Stimulated activated CD4-positive, alpha-beta T cell treated with anti-CD3 and anti-CD28 coated beads, TNF-alpha, amount 100 ng/mL, for 4 hours (primary cell): ENCODE results near the gene SLC9A7.
"Not testable (repeated sequence)": the region's sequence is repeated elsewhere in the genome, so short reads cannot be mapped to it uniquely, and the experiment has no call there.

Experiments used
- DNase-seq, 3 experiments: peaks; one replicate each; pipeline ENCODE4 v3.0.0-alpha.2; 2020; ENCODE audit warnings: low read depth in 3 of 3

Gene SLC9A7

DNA sequence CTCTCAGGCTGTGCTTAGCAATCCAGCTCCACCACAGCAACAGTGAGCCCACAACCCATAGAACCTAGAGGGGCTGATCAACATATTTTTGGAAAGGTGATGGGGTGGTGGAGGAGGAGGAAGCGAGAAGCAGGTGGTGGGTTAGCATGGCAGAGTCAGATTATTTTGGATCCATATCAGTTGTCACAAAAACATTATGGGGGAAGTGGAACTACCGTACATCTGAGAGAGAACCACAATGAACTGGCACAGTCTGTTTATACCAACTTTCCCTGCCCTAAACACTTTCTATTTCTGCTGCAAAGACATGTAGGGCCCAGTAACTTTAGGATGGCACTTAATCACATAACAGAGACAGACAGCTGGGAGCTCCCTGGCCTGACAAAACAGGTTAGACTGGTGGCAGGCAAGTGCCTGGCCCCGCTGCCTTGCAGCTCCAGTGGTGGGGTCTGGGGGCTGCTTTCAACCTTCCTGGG, 4.3 kb downstream of the SLC9A7 start:
- no peak for DNase-seq

DNA sequence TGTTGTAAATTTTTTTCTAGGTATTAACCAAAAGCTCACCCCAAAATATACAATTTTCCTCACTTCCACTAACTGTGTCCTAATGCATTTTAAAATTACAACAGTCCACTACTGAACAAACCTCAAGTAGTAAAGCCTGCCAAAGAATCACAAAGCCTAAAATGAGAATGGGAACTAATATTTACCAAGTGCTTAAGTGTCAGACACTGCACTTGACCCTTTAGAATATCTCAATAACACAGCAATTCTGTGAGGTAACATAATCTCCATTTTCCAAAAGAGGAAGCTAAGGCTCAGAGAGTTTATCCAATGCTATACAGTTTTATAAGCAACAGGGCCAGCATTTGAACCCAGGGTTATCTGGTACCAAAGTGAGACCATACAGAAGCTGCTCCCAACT, 4.9 kb downstream of the SLC9A7 start:
- DNase-seq: no peak

DNA sequence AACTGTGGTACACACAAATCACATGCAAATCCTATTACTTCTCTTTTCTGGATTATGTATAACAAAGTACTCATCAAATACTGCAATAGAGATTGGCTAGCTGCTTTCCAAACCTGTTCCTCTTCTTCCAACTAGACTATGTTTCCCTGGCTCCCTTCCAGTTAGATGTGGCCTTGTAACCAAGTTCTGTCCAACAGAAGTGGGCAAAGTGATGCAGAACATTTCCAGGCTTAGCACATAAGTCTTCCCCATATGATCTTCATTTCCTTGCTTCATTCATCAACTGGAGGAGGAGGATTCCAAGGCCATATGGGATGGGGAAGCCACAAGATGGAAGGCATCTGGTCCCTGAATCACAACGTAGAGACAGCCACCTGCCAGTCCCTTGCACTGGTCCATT, 8.0 kb downstream of the SLC9A7 start:
- DNase-seq: no peak

DNA sequence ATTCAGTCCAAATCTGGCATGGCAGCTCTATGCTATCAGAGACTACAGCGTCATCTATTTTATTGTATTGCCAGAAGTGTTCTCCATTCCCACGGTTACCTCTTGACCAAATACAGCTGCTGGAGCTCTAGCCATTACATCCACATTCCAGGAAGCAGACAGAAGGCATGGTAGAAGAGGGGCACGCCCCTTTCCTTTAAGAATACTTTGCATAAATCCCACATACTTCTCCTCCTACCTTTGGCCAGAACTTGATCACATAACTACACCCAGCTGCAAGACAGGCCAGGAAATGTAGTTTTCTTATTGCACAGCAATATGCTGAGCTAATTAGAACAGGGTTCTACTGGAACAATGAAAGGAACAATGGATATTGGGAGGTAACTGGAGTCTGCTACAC, 14.9 kb downstream of the SLC9A7 start:
- DNase-seq: no peak

DNA sequence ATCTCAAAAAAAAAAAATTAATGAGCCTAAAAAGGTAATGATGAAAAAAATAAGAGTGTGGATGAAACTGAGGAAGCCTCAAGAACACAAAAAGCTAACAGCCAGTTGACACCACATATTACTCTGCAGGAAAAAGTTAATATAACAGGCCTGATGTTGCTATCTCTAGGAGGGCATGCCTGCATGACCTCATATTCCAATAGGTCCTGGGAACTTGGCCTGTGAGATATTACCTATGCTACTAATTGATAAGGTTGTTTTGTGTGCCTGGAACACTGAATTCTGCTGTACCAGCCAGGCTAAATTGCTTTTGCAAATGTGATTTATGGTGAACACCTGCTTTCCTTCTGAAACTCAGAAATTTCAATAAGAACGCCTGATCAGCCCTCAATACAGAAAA, 15.9 kb downstream of the SLC9A7 start:
- DNase-seq: no peak

DNA sequence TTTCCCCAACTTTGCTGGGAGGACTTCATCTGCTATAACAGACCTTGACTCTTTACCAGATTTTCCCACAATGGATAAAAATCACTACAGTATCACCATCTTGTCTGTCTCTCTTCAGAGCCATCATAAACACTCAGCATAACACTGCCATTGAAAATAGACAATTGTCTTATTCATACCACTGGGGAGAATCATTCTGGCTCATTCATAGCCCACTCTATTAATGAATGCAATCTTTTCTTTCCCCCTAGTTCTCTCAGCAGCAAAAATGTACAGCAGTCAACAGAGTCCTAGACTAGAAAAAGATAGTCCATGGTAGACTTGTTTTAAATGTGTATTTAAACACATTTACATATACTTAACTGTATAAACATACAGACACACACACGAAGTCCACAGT, 19.2 kb downstream of the SLC9A7 start:
- no peak for DNase-seq

DNA sequence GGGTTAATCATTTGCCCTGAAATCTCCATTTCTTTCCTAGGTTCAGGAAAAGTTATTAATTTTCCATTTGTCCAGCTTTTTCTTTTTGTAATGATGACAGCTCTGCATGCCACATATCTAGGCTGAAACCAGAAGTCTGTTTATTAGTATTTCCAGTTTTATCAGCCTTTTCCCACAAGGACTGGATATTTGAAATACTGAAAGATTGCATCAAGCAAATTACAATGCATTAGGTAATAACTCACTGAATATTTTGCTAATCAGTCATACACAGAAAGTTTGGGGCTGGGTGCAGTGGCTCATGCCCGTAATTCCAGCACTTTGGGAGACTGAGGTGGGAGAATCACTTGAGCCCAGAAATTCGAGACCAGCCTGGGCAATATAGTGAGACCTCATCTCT, 21.5 kb downstream of the SLC9A7 start:
- DNase-seq: no peak

DNA sequence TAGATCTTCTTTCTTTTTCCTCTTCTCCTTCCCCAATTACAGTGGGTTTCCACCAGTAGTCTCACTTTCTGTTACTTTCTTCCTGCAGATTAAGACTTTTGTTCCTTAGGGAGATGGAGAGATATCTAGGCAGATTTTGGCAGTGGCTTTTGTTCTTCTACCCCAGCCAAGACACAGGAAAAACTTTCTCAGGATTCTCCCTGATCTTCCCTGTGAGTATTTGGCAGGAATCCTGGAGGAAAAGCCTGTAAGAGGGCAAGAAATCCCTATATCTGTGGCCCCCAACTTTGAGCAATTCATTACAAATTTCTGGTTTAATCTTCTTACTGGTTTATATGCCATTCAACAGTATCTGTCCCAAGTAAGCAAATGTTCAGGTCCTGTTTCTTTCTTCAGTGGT, 21.9 kb downstream of the SLC9A7 start:
- DNase-seq: no peak

DNA sequence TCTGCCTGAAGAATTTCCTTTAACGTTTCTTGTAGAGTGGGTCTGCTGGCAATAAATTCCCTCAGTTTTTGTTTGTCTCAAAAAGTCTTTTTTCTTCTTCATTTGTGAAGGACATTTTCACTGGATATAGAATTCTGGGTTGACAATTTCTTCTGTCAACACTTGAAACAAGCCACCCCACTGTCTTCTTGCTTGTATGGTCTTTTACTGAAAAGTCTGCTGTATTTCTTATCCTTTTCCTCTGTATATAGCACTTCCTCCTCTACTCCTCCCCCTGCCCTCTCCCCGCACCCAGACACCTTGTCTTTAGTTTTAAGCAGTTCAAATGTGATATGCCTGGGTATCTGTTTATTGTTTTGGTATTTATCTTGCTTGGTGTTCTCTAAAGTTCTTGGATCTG, 23.3 kb downstream of the SLC9A7 start:
- DNase-seq: no peak

DNA sequence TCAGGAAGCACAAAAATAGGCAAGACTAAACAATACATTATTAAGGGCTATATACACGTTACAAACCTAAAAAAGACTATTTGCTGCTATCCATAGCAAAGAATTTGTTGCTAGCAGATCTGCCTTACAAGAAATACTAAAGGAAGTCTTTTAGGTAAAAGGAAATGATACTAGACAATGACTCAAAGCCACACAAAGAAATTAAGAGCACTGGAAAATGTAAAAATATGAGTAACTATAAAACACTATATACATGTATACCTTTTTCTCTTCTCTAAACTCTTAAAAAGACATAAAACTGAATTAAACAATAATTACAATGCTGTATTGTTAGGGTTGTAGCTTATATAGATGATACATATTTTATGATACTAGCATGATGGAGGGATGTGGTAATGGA, 25.7 kb downstream of the SLC9A7 start:
- DNase-seq: no peak

DNA sequence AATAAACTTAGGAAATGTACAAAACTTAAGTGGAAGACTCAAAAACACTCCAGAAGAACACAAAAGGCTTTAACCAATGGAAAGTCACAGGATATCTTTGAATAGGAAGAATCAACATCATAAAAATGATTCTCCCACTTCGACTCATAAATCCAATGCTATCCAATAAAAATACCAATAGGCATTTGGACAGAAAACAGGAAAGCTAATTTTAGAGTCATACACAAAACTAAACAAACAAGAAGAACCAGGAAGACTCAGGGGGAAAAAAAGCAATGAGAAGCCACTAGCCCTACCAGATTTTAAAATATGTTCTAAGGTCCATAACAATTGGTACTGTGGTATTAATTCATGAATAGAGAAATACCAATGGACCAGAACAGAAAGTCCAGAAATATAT, 28.2 kb downstream of the SLC9A7 start:
- DNase-seq: no peak

DNA sequence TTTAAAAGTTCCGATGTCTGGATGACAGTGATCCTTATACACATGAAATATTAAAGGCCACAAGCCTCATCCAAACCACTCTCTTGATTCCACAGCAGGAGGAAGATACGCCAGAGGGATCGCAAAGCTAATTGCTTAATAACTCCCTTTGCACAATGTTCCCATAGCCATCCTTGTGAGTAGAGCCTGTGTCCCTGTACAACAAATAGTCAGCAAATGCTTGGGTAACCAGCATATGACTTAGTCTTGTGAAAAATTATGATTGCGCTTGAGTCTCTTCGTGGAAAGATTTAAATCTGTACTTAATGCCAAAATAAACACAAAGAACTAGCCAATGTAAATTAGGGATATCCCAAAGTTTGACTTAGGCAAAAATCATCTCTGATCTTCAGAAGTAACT, 31.5 kb downstream of the SLC9A7 start:
- DNase-seq: no peak

DNA sequence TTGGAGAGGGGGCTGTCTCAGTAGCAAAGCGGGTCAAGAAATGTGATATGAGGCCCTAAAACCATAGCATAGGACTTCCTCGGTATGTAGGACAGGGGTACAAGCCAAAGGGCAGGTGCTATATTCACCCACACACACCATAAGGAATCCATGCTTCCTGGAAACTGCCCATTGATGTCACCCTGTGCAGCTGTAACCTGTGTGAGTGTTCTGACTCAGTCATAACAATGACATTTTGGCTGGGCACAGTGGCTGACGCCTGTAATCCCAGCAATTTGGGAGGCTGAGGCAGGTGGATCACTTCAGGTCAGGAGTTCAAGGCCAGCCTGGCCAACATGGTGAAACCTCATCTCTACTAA, 35.4 kb downstream of the SLC9A7 start:
- not testable (repeated sequence) for DNase-seq

DNA sequence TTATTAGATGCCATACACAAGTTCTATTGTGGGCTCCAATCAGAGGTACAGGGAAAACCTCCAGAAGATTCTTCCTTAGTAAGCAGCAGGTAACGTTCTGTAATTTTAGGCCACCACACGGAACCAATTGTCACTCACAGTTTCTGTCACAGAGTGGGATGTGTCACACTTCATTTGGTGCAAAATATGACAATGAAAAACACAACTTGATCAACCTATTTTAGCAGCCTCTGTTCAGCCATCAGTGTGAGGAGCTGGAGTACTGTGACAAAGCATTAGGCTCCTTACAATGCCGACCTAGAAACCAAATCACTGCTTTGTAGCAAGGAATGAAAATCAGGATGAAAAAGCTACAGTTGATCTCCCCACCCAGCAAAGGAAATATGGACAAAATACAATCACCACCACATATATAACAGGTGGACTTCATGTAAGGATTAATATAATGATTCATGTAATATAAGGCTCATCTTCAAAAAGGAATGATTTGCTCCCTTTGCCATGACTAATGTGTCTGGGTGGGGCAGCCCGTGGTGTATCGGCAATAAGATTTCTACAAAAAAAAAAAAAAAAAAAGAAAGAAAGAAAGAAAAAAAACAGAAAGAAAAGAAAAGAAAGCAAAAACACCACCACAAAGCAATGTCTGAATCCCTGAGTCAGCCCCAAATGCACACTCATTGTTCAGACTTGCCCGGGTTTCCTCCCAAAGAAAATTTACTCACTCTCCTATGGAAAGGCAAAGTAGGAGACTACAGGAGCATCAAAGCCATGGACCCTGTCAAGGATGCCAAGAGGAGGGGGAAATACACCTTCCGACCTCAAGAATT, 36.0 kb downstream of the SLC9A7 start:
- no peak for DNase-seq

DNA sequence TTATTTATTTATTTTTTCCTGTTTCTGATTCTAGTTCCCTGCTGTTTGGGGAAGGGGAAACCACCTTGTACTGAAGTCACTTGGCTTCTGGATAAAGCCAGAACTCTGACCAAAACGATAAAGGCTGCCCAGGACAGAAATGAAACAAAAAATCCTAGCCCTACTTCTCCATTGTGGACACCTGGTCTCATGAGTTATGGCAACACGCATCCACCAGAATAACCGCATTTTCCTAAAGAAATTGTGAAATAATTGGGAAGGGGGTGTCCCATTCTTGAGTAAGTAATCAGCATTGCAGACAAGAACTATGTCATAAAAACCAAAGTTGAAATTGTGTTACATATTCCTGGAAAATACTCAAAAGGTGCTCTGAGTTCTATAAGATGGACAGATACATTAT, 42.1 kb downstream of the SLC9A7 start:
- no peak for DNase-seq

DNA sequence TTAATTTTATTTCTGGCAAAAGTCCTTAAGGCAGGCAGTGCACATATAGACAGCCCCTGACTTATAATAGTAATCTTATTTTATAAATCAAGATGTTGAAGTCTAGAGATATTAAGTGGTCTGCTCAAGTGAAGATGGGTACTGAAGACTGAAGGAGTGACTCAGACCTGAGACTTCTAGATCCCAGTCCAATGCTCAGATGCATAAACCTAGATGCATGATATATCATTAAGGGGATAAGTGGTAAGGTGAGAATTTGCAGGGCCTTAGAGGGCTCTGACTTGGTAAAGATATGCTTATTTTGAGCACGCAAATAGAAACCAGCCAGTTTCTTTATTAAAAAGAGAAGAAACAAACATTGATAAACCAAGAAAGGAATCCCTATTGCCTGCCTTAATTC, 42.9 kb downstream of the SLC9A7 start:
- DNase-seq: no peak

DNA sequence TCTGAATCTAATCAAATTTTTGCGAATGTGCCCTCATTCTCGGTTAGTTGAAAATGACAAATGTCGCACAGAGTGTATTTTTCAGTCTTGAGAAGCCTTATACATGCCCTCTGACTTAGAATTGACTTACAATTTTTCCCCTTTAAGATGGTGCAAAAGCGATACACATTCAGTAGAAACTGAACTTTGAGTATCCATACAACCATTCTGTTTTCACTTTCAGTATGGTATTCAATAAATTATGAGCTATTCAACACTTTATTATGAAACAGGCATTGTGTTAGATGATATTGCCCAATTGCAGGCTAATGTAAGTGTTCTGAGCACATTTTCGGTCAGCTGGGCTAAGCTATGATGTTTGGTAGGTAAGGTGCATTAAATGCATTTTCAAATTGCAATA, 43.4 kb downstream of the SLC9A7 start:
- DNase-seq: no peak

DNA sequence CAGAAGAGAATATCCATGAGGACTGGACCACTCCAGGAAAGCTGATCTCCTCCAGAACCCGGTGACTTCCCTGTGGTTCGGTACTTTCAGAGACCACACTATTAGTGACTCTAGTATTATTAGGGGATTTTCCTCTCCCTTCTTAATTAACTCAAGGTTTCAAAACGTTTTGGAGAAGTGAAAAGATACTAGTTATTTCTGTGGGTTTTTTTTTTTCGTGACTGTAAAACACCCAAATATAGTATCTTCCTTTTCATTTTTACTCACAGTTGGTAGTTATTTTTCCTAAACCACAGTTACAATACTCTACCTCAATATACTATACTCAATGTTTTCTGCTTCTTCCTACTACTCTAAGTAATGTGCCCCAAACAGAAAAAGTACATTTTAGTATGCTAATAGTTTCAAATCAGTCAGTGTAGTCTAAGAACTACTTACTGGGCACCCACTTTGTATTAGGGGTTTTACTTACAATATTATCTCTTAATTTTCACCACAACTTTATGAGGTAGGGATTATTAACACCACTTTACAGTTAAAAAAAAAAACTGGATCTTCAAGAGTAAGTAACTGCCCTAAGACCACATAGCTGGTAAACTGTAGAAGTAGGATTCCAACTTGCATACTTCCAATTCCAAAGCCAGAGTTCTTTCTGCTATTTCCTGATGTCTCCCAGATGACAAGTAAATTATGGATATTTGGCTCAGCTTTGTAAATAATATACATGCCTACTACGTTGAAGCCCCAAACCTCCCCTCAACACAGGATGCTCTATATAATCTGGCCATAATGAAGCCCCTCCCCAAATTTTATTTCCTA, 45.0 kb downstream of the SLC9A7 start:
- no peak for DNase-seq

DNA sequence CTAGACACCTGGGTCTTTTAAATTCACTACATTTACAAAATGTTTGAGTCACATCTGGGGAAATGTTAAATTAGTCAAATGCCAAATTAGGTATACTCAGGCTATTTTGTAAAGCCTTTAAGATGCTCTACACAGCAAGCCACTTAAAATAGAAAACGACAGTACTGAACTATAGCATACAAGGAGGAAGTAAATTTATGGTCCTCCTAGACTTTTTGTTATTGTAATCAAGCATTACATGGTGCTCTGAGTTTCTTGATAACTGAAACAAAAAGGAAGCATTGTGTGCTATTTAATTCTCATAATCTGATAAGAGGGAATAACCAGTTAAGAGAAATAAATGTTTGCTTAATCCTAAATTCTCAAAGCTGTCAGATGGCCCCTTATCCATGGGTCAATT, 46.2 kb downstream of the SLC9A7 start:
- DNase-seq: no peak

DNA sequence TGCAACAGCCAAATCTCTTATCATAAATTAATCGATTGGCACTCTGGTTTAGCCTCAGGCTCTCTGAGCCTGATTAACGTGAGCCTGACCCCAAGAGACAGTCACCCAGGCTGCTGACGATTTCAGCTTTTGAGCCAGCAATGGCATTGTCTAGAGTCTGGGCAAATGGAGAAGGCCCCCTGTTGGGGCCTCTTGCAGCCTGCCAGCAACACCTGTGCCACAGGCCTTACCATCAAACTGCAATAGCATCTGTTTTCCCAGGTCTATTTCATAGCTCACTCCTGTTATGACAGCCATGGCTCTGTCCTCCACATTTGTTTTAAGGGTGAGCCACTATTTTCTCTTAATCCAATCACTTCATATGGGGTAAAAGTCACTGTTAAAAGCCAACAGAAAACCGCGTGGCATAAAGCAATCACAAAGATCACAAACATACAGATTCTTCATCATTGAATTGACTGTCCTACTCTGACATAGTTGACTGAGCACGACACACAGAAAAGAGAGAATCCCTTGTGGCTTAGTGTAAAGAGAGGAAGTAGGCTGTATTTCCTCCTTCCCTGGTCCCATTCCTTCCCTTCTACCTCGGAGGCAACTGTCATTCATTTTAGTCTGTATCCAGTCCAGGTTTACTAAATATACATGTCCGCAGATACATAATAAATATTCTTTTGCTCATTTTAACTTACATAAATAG, 47.8 kb downstream of the SLC9A7 start:
- DNase-seq: no peak

DNA sequence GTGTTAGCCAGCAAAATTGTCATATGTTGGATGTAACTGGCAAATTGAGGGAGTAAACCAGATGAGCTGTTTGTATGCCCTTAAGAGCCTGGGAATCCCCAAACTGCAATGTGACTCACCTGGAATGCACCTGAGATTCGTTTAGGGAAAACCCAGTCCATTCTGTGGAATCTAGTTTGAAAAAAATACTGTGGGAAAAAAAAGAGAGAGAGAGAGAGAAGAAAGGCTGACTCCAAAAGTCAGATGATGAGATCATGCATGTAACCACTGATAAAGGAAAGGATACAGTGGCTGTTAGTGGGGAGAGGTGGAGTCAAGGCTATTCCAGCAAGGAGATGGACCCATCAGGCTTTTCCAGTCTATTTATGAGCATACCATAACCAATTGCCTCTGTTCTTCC, 48.5 kb downstream of the SLC9A7 start:
- DNase-seq: no peak

DNA sequence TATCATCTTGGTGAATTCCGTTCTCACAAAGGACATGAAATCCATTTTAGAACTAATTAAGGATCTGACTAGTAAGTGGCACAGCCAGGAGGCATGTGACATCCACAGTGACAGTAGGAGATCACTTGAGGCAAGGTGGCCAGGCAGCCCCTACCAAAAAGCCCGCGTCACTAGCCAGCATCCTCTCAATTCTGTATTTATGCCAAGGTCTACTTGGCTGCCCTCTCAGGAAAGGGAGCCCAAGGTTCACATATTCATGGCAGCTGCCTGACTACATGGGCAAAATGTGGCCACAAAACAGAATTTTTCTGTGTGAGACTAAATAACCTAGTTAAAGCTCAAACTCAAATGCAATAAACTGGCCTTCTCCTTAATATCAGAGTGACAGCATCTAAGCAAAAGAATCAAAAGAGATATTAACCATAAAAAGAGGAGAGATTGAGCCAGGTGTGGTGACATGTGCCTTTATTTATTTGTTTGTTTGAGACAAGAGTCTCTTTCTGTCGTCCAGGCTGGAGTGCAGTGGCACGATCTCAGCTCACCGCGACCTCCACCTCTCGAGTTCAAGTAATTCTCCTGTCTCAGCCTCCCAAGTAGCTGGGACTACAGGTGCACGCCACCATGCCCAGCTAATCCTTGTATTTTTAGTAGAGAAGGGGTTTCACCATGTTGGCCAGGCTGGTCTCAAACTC, 51.5 kb downstream of the SLC9A7 start:
- DNase-seq: no peak
